ENCODE results near the gene CD226. TPM values are rescaled to one million over a fixed set of nuclear protein-coding genes. Genes with fewer than 3 reads are reported as not detected.

CD226 gene
- total and polyA plus RNA-seq, 2 of the 4 experiments (the other 2 are of a cell fraction), result 0.29 to 1.1 TPM

GRCh38 chr18:69883781-69884180, 63.9 kb downstream of the CD226 start:
- Histone ChIP-seq H3K18ac (ENCODE audit: low read depth, low read length) (no peak overlapping the region), H3K27ac (ENCODE audit: insufficient read depth, low read length) (no peak overlapping the region), H3K9ac (ENCODE audit: low read depth, low read length) (no peak overlapping the region), H3K4me1 (ENCODE audit: control insufficient read depth, insufficient read depth, low read length) (0 out of 2 replicates have a peak, but pooled peaks cover 1% of the 10 kb centered on the region), H2BK20ac (ENCODE audit: low read depth, low read length) (no peak overlapping the region), H4K20me1 (ENCODE audit: insufficient read depth, low read length) (no peaks in the 10 kb centered on the region), H3K4ac (ENCODE audit: low read depth, low read length) (0 out of 2 replicates have a peak overlapping the region, but pooled peaks have one; percentile 47), H2BK120ac (ENCODE audit: low read depth, low read length) (no peak overlapping the region), H3K9me3 (ENCODE audit: control insufficient read depth, insufficient read depth, low read length) (no peaks in the 10 kb centered on the region), H2AK5ac (ENCODE audit: low read depth, low read length) (no peak overlapping the region), H3K9me1 (ENCODE audit: insufficient read depth, low read length) (no peaks in the 10 kb centered on the region; the same call in none of the 2 replicates), H3K23ac (ENCODE audit: low read depth, low read length) (no peak overlapping the region), H2AFZ (replicated peaks; ENCODE audit: low read length, poor library complexity) (no peak overlapping the region), H3K14ac (replicated peaks; ENCODE audit: low read depth, low read length) (no peak overlapping the region), H2AK9ac (replicated peaks; ENCODE audit: low read depth, low read length, poor library complexity) (peak overlapping the region; percentile 29), H3K27me3 (ENCODE audit: control insufficient read depth, insufficient read depth, low read length) (no peaks in the 10 kb centered on the region), H2BK15ac (ENCODE audit: low read depth, low read length) (0 out of 3 replicates have a peak overlapping the region, but pooled peaks have one; percentile 5), H3K79me1 (ENCODE audit: low read depth in 1 of 2, low read length in 2 of 2) (no peaks in the 10 kb centered on the region), H3K56ac (ENCODE audit: extremely low read depth, insufficient read depth, low read length) (no peak overlapping the region), H4K8ac (ENCODE audit: low read depth in 2 of 2, low read length in 2 of 2) (no peak overlapping the region), H2BK5ac (ENCODE audit: low read depth, low read length, poor library complexity, severe bottlenecking) (no peak overlapping the region), H3K4me3 (ENCODE audit: insufficient read depth, low read depth, low read length) (no peak overlapping the region), H4K91ac (ENCODE audit: insufficient read depth, low read depth, low read length) (no peak overlapping the region), H4K5ac (ENCODE audit: low read depth, low read length) (no peak overlapping the region), H3K4me2 (ENCODE audit: low read depth, low read length) (no peak overlapping the region), H3K36me3 (ENCODE audit: control insufficient read depth, insufficient read depth, low read length) (no peaks in the 10 kb centered on the region)
- no CpG with 5 or more reads among the region's 3 CpGs for WGBS, 2 experiments (ENCODE audit: extremely low coverage in 2 of 2, insufficient read length in 1 of 2)
- in situ Hi-C loops (cut with MboI; ENCODE audit: low sequenced_read_pairs), result no loop called here
- ChIA-PET POLR2A (ENCODE audit: unreplicated experiment) (no interaction called here), CTCF (no interaction called here)
- peak; percentile 21; the same call in 1 of the 2 replicates for ATAC-seq (ENCODE audit: low read depth)
- no TSS peak for BruUV-seq (replicated peaks)
- no peak for TF ChIP-seq RFX5 (IDR thresholded peaks at IDR 0.05; ENCODE audit: low read depth, low read length)
- TF ChIP-seq POLR2A (IDR thresholded peaks at IDR 0.05; ENCODE audit: low read depth, low read length), result no peak
- TF ChIP-seq RCOR1 (IDR thresholded peaks at IDR 0.05; ENCODE audit: insufficient replicate concordance, low read length), result no peak
- intact Hi-C loops (cut with micrococcal nuclease), result no loop called here
- no peak for DNase-seq
- dilution Hi-C loops (cut with HindIII; ENCODE audit: low sequenced_read_pairs, unreplicated experiment), result no loop called here

Measured in IMR-90 (cell line).